Measurements from ENCODE around the gene SEMA5A.

The SEMA5A gene

GRCh38 chr5:9244417-9244816, 301.5 kb downstream of the SEMA5A start:
- no peak for DNase-seq
- Histone ChIP-seq H2BK12ac (ENCODE audit: low read length in 2 of 2) (peak overlapping the region in 1 of 2 experiments; percentile 19), H2BK120ac (ENCODE audit: low read depth, low read length) (no peak overlapping the region), H3K9ac (ENCODE audit: low read length) (no peak overlapping the region), H3K4me1 (ENCODE audit: control insufficient read depth, insufficient read depth, low read depth, low read length) (peaks cover 1% of the 10 kb centered on the region), H4K91ac (ENCODE audit: low read length) (peak overlapping the region; percentile 7), H3K4me3 (ENCODE audit: insufficient read depth in 1 of 2, low read depth in 1 of 2, low read length in 2 of 2) (no peak overlapping the region), H3K23ac (ENCODE audit: low read length in 2 of 2) (no peak overlapping the region), H2BK5ac (ENCODE audit: low read depth, low read length, poor library complexity, severe bottlenecking) (no peak overlapping the region), H3K4me2 (ENCODE audit: low read length, poor library complexity, severe bottlenecking) (no peak overlapping the region), H3K9me3 (ENCODE audit: control insufficient read depth, low read length) (no peaks in the 10 kb centered on the region), H3K14ac (ENCODE audit: low read length in 2 of 2) (no peak overlapping the region), H4K8ac (ENCODE audit: low read length) (no peak overlapping the region), H3K36me3 (ENCODE audit: control insufficient read depth in 1 of 2, insufficient read depth in 2 of 2, low read depth in 1 of 2, low read length in 2 of 2) (peaks cover 0 to 5% of the 10 kb centered on the region in 2 experiments), H3K27me3 (ENCODE audit: control insufficient read depth in 1 of 2, insufficient read depth in 1 of 2, low read length in 2 of 2) (no peaks in the 10 kb centered on the region), H2AFZ (ENCODE audit: low read depth, low read length) (no peak overlapping the region), H3K18ac (ENCODE audit: low read depth in 1 of 2, low read length in 2 of 2) (peak overlapping the region in 1 of 2 experiments; percentile 34), H3K27ac (ENCODE audit: low read length, poor library complexity, severe bottlenecking) (no peak overlapping the region), H2BK15ac (ENCODE audit: low read depth, poor library complexity, severe bottlenecking) (no peak overlapping the region), H3K4ac (ENCODE audit: low read depth in 1 of 2, low read length in 2 of 2) (no peak overlapping the region), H2AK5ac (ENCODE audit: low read length, severe bottlenecking) (no peak overlapping the region), H3K79me1 (replicated peaks; ENCODE audit: low read length, poor library complexity, severe bottlenecking) (peaks cover 12% of the 10 kb centered on the region)
- 87% methylated on average over 4 of the region's 4 CpGs for WGBS

- no peak overlapping the region for H4K8ac ChIP-seq (ENCODE audit: low read length)
- H4K91ac ChIP-seq (ENCODE audit: low read length): no peak overlapping the region
- no peak overlapping the region for H2BK15ac ChIP-seq (ENCODE audit: low read depth, poor library complexity, severe bottlenecking)
- 96% methylated on average over 8 of the region's 9 CpGs for WGBS
- H3K36me3 ChIP-seq (ENCODE audit: control insufficient read depth in 1 of 2, insufficient read depth in 2 of 2, low read depth in 1 of 2, low read length in 2 of 2): peaks cover 0 to 5% of the 10 kb centered on the region in 2 experiments
- no peak overlapping the region for H2BK5ac ChIP-seq (ENCODE audit: low read depth, low read length, poor library complexity, severe bottlenecking)
- H2AK5ac ChIP-seq (ENCODE audit: low read length, severe bottlenecking): no peak overlapping the region
- H2BK12ac ChIP-seq (ENCODE audit: low read length in 2 of 2): no peak overlapping the region
- H2AFZ ChIP-seq (ENCODE audit: low read depth, low read length): no peak overlapping the region
- H3K4me1 ChIP-seq (ENCODE audit: control insufficient read depth, insufficient read depth, low read depth, low read length): peaks cover 1% of the 10 kb centered on the region
- H3K27me3 ChIP-seq (ENCODE audit: control insufficient read depth in 1 of 2, insufficient read depth in 1 of 2, low read length in 2 of 2): no peaks in the 10 kb centered on the region
- no peak overlapping the region for H3K27ac ChIP-seq (ENCODE audit: low read length, poor library complexity, severe bottlenecking)
- H3K23ac ChIP-seq (ENCODE audit: low read length in 2 of 2): no peak overlapping the region
- no peak overlapping the region for H2BK120ac ChIP-seq (ENCODE audit: low read depth, low read length)
- H3K18ac ChIP-seq (ENCODE audit: low read depth in 1 of 2, low read length in 2 of 2): no peak overlapping the region
- H3K4ac ChIP-seq (ENCODE audit: low read depth in 1 of 2, low read length in 2 of 2): no peak overlapping the region
- DNase-seq: no peak
- peaks cover 10% of the 10 kb centered on the region for H3K79me1 ChIP-seq (replicated peaks; ENCODE audit: low read length, poor library complexity, severe bottlenecking)
- no peak overlapping the region for H3K4me2 ChIP-seq (ENCODE audit: low read length, poor library complexity, severe bottlenecking)
- no peak overlapping the region for H3K9ac ChIP-seq (ENCODE audit: low read length)
- no peak overlapping the region for H3K14ac ChIP-seq (ENCODE audit: low read length in 2 of 2)
- H3K4me3 ChIP-seq (ENCODE audit: insufficient read depth in 1 of 2, low read depth in 1 of 2, low read length in 2 of 2): no peak overlapping the region
- H3K9me3 ChIP-seq (ENCODE audit: control insufficient read depth, low read length): no peaks in the 10 kb centered on the region
Observed at GRCh38 chr5:9241479-9242305, 304.2 kb downstream of the SEMA5A start.

- H3K27me3 ChIP-seq (ENCODE audit: control insufficient read depth in 1 of 2, insufficient read depth in 1 of 2, low read length in 2 of 2): no peaks in the 10 kb centered on the region
- H3K4me1 ChIP-seq (ENCODE audit: control insufficient read depth, insufficient read depth, low read depth, low read length): peaks cover 1% of the 10 kb centered on the region
- H3K9me3 ChIP-seq (ENCODE audit: control insufficient read depth, low read length): no peaks in the 10 kb centered on the region
- H2BK12ac ChIP-seq (ENCODE audit: low read length in 2 of 2): no peak overlapping the region
- H3K27ac ChIP-seq (ENCODE audit: low read length, poor library complexity, severe bottlenecking): no peak overlapping the region
- H2BK5ac ChIP-seq (ENCODE audit: low read depth, low read length, poor library complexity, severe bottlenecking): no peak overlapping the region
- no peak overlapping the region for H2AFZ ChIP-seq (ENCODE audit: low read depth, low read length)
- peaks cover 0 to 5% of the 10 kb centered on the region in 2 experiments for H3K36me3 ChIP-seq (ENCODE audit: control insufficient read depth in 1 of 2, insufficient read depth in 2 of 2, low read depth in 1 of 2, low read length in 2 of 2)
- H3K4me2 ChIP-seq (ENCODE audit: low read length, poor library complexity, severe bottlenecking): no peak overlapping the region
- H3K4me3 ChIP-seq (ENCODE audit: insufficient read depth in 1 of 2, low read depth in 1 of 2, low read length in 2 of 2): no peak overlapping the region
- no peak overlapping the region for H3K18ac ChIP-seq (ENCODE audit: low read depth in 1 of 2, low read length in 2 of 2)
- WGBS: 91% methylated on average over 2 of the region's 2 CpGs
- H3K79me1 ChIP-seq (replicated peaks; ENCODE audit: low read length, poor library complexity, severe bottlenecking): peaks cover 10% of the 10 kb centered on the region
- H3K14ac ChIP-seq (ENCODE audit: low read length in 2 of 2): no peak overlapping the region
- no peak overlapping the region for H2BK15ac ChIP-seq (ENCODE audit: low read depth, poor library complexity, severe bottlenecking)
- no peak overlapping the region for H4K91ac ChIP-seq (ENCODE audit: low read length)
- H4K8ac ChIP-seq (ENCODE audit: low read length): no peak overlapping the region
- DNase-seq: no peak
- no peak overlapping the region for H3K9ac ChIP-seq (ENCODE audit: low read length)
- H2AK5ac ChIP-seq (ENCODE audit: low read length, severe bottlenecking): no peak overlapping the region
- H2BK120ac ChIP-seq (ENCODE audit: low read depth, low read length): no peak overlapping the region
- H3K4ac ChIP-seq (ENCODE audit: low read depth in 1 of 2, low read length in 2 of 2): no peak overlapping the region
- no peak overlapping the region for H3K23ac ChIP-seq (ENCODE audit: low read length in 2 of 2)
Observed at GRCh38 chr5:9240431-9240830, 305.4 kb downstream of the SEMA5A start.

GRCh38 chr5:9239626-9240025, 306.2 kb downstream of the SEMA5A start:
- Histone ChIP-seq H4K8ac (ENCODE audit: low read length) (no peak overlapping the region), H2BK15ac (ENCODE audit: low read depth, poor library complexity, severe bottlenecking) (no peak overlapping the region), H3K9me3 (ENCODE audit: control insufficient read depth, low read length) (no peaks in the 10 kb centered on the region), H3K4me3 (ENCODE audit: insufficient read depth in 1 of 2, low read depth in 1 of 2, low read length in 2 of 2) (no peak overlapping the region), H3K4me1 (ENCODE audit: control insufficient read depth, insufficient read depth, low read depth, low read length) (peaks cover 1% of the 10 kb centered on the region), H3K79me1 (replicated peaks; ENCODE audit: low read length, poor library complexity, severe bottlenecking) (peaks cover 10% of the 10 kb centered on the region), H3K18ac (ENCODE audit: low read depth in 1 of 2, low read length in 2 of 2) (no peak overlapping the region), H3K36me3 (ENCODE audit: control insufficient read depth in 1 of 2, insufficient read depth in 2 of 2, low read depth in 1 of 2, low read length in 2 of 2) (peaks cover 0 to 5% of the 10 kb centered on the region in 2 experiments), H4K91ac (ENCODE audit: low read length) (no peak overlapping the region), H2AK5ac (ENCODE audit: low read length, severe bottlenecking) (no peak overlapping the region), H2BK12ac (ENCODE audit: low read length in 2 of 2) (no peak overlapping the region), H3K4me2 (ENCODE audit: low read length, poor library complexity, severe bottlenecking) (no peak overlapping the region), H3K27me3 (ENCODE audit: control insufficient read depth in 1 of 2, insufficient read depth in 1 of 2, low read length in 2 of 2) (no peaks in the 10 kb centered on the region), H2BK120ac (ENCODE audit: low read depth, low read length) (no peak overlapping the region), H3K23ac (ENCODE audit: low read length in 2 of 2) (no peak overlapping the region), H3K9ac (ENCODE audit: low read length) (no peak overlapping the region), H3K14ac (ENCODE audit: low read length in 2 of 2) (no peak overlapping the region), H2BK5ac (ENCODE audit: low read depth, low read length, poor library complexity, severe bottlenecking) (no peak overlapping the region), H3K4ac (ENCODE audit: low read depth in 1 of 2, low read length in 2 of 2) (no peak overlapping the region), H2AFZ (ENCODE audit: low read depth, low read length) (no peak overlapping the region), H3K27ac (ENCODE audit: low read length, poor library complexity, severe bottlenecking) (peak overlapping the region; percentile 73)
- DNase-seq: peak; percentile 51
- WGBS: no CpG with 5 or more reads among the region's 2 CpGs

Measured in mesenchymal stem cell (in vitro differentiated cells and primary cell).